IPS DF 4.7 (cell line): ENCODE results near the gene SAMD10.
"Not testable (repeated sequence)": the region's sequence is repeated elsewhere in the genome, so short reads cannot be mapped to it uniquely, and the experiment has no call there.

Experiments used
- DNase-seq: peaks from one replicate; pipeline ENCODE4 v3.0.0-alpha.2; 2013; ENCODE audit warnings: low spot score; ENCODE audit errors: extremely low read depth

The SAMD10 gene

GRCh38 chr20:63969838-63970713 lies 9.4 kb downstream of the SAMD10 start, which contains the start of gene ZNF512B:
TSS of gene ZNF512B (minus strand) at chr20:63969930. CDS start at chr20:63967950, 1,980 bp downstream.
- DNase-seq, result no peak

- no peak for DNase-seq
These were observed 10.3 kb downstream of the SAMD10 start for GRCh38 chr20:63968928-63969760.

- no peak for DNase-seq
These were observed 11.1 kb downstream of the SAMD10 start for GRCh38 chr20:63968136-63968927.

GRCh38 chr20:63967330-63968135 lies 11.9 kb downstream of the SAMD10 start:
- DNase-seq, result no peak

- DNase-seq, result no peak
These were observed 12.5 kb downstream of the SAMD10 start for GRCh38 chr20:63966944-63967322.

GRCh38 chr20:63966172-63966943 lies 13.1 kb downstream of the SAMD10 start:
- no peak for DNase-seq

- no peak for DNase-seq
These were observed 15.0 kb downstream of the SAMD10 start for GRCh38 chr20:63964412-63964811.

- no peak for DNase-seq
These were observed 15.6 kb downstream of the SAMD10 start for GRCh38 chr20:63963784-63964301.

GRCh38 chr20:63963348-63963741 lies 16.1 kb downstream of the SAMD10 start:
- DNase-seq, result no peak

GRCh38 chr20:63962426-63963347 lies 16.8 kb downstream of the SAMD10 start:
- DNase-seq, result no peak

GRCh38 chr20:63961664-63962425 lies 17.6 kb downstream of the SAMD10 start:
- no peak for DNase-seq

- DNase-seq, result not testable (repeated sequence)
These were observed 18.5 kb downstream of the SAMD10 start for GRCh38 chr20:63960654-63961621.

GRCh38 chr20:63959699-63960075 lies 19.8 kb downstream of the SAMD10 start:
- no peak for DNase-seq

- no peak for DNase-seq
These were observed 20.3 kb downstream of the SAMD10 start for GRCh38 chr20:63958964-63959698.

GRCh38 chr20:63958471-63958870 lies 21.0 kb downstream of the SAMD10 start:
- no peak for DNase-seq
